ENCODE data around the gene COX6B1.

Gene COX6B1

DNA sequence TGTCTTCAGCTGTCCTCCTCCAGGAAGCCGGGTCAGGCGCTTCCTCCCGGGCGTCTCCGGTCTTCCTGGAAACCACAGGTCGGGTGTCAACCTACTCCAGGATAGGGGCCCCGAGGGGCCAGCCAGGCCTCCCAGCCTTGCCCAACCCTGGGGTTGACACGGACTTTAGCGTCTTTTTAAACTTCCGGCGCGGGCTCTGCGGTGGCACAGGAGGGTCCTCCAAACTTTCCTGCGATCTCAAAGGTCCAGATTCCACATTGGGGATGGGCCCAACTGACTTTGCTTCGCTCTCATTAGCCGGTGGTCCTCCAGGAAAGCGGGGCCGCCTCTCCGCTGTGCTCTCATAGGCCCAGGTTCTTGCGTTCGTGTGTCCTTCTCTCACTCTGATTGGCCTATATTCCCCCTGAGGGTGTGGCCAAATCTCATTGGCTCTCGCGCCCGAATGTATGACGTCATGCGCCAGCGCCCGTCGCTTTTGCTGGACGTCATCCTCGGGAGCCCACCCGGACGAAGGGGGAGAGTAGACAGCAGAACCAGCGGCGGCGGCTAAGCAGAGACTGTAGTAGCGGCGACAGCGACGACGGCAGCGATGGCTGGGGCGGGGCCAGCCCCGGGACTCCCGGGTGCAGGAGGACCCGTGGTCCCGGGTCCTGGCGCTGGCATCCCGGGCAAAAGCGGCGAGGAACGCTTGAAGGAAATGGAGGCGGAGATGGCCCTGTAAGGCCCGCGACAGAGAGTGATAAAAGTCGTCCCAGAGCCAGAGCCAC is 19.4 kb upstream of the COX6B1 start, which contains the start of gene RBM42 (continued):
- no peak for TF ChIP-seq ZNF544 (tag by site-specific recombination; IDR thresholded peaks at IDR 0.05)
- TF ChIP-seq KLF7 (tag by site-specific recombination; IDR thresholded peaks at IDR 0.05; ENCODE audit: borderline replicate concordance), result peak; percentile 97
- no peak for TF ChIP-seq ZNF585B (tag by site-specific recombination; IDR thresholded peaks at IDR 0.05)
- peak; percentile 80 for TF ChIP-seq IKZF3 (tag by site-specific recombination; IDR thresholded peaks at IDR 0.05)
- TF ChIP-seq WT1 (tag by site-specific recombination; IDR thresholded peaks at IDR 0.05), result peak; percentile 78
- no peak for TF ChIP-seq SCRT1 (tag by site-specific recombination; IDR thresholded peaks at IDR 0.05; ENCODE audit: borderline replicate concordance)
- TF ChIP-seq, protein P1, sequence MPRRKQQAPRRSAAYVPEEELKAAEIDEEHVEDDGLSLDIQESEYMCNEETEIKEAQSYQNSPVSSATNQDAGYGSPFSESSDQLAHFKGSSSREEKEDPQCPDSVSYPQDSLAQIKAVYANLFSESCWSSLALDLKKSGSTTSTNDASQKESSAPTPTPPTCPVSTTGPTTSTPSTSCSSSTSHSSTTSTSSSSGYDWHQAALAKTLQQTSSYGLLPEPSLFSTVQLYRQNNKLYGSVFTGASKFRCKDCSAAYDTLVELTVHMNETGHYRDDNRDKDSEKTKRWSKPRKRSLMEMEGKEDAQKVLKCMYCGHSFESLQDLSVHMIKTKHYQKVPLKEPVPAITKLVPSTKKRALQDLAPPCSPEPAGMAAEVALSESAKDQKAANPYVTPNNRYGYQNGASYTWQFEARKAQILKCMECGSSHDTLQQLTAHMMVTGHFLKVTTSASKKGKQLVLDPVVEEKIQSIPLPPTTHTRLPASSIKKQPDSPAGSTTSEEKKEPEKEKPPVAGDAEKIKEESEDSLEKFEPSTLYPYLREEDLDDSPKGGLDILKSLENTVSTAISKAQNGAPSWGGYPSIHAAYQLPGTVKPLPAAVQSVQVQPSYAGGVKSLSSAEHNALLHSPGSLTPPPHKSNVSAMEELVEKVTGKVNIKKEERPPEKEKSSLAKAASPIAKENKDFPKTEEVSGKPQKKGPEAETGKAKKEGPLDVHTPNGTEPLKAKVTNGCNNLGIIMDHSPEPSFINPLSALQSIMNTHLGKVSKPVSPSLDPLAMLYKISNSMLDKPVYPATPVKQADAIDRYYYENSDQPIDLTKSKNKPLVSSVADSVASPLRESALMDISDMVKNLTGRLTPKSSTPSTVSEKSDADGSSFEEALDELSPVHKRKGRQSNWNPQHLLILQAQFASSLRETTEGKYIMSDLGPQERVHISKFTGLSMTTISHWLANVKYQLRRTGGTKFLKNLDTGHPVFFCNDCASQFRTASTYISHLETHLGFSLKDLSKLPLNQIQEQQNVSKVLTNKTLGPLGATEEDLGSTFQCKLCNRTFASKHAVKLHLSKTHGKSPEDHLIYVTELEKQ (tag by site-specific recombination; IDR thresholded peaks at IDR 0.05; ENCODE audit: borderline replicate concordance), result peak; percentile 66; the same call in 1 of the 2 replicates
- no peak for TF ChIP-seq ZNF791 (tag by site-specific recombination; IDR thresholded peaks at IDR 0.05)
- TF ChIP-seq, protein P2, sequence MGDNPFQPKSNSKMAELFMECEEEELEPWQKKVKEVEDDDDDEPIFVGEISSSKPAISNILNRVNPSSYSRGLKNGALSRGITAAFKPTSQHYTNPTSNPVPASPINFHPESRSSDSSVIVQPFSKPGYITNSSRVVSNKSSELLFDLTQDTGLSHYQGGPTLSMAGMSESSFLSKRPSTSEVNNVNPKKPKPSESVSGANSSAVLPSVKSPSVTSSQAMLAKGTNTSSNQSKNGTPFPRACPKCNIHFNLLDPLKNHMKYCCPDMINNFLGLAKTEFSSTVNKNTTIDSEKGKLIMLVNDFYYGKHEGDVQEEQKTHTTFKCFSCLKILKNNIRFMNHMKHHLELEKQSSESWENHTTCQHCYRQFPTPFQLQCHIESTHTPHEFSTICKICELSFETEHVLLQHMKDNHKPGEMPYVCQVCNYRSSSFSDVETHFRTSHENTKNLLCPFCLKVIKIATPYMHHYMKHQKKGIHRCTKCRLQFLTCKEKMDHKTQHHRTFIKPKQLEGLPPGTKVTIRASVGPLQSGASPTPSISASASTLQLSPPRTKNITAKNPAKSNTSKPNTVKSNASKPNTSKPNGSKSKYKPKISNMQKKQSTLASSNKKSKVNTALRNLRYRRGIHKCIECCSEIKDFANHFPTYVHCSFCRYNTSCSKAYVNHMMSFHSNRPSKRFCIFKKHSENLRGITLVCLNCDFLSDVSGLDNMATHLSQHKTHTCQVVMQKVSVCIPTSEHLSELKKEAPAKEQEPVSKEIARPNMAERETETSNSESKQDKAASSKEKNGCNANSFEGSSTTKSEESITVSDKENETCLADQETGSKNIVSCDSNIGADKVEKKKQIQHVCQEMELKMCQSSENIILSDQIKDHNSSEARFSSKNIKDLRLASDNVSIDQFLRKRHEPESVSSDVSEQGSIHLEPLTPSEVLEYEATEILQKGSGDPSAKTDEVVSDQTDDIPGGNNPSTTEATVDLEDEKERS (tag by site-specific recombination; IDR thresholded peaks at IDR 0.05), result peak; percentile 73; the same call in 1 of the 2 replicates
- TF ChIP-seq ZNF132 (tag by site-specific recombination; IDR thresholded peaks at IDR 0.05; ENCODE audit: borderline replicate concordance), result no peak
- TF ChIP-seq, protein P3, sequence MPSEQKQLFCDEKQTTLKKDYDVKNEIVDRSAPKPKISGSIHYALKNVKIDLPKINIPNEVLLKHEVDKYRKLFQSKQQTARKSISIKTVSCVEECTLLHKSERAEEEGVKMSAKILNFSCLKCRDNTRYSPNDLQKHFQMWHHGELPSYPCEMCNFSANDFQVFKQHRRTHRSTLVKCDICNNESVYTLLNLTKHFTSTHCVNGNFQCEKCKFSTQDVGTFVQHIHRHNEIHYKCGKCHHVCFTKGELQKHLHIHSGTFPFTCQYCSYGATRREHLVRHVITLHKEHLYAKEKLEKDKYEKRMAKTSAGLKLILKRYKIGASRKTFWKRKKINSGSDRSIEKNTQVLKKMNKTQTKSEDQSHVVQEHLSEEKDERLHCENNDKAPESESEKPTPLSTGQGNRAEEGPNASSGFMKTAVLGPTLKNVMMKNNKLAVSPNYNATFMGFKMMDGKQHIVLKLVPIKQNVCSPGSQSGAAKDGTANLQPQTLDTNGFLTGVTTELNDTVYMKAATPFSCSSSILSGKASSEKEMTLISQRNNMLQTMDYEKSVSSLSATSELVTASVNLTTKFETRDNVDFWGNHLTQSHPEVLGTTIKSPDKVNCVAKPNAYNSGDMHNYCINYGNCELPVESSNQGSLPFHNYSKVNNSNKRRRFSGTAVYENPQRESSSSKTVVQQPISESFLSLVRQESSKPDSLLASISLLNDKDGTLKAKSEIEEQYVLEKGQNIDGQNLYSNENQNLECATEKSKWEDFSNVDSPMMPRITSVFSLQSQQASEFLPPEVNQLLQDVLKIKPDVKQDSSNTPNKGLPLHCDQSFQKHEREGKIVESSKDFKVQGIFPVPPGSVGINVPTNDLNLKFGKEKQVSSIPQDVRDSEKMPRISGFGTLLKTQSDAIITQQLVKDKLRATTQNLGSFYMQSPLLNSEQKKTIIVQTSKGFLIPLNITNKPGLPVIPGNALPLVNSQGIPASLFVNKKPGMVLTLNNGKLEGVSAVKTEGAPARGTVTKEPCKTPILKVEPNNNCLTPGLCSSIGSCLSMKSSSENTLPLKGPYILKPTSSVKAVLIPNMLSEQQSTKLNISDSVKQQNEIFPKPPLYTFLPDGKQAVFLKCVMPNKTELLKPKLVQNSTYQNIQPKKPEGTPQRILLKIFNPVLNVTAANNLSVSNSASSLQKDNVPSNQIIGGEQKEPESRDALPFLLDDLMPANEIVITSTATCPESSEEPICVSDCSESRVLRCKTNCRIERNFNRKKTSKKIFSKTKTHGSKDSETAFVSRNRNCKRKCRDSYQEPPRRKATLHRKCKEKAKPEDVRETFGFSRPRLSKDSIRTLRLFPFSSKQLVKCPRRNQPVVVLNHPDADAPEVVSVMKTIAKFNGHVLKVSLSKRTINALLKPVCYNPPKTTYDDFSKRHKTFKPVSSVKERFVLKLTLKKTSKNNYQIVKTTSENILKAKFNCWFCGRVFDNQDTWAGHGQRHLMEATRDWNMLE (tag by site-specific recombination; conservative IDR thresholded peaks at IDR 0.05; ENCODE audit: low read depth), result peak; percentile 81
- TF ChIP-seq, protein P4, sequence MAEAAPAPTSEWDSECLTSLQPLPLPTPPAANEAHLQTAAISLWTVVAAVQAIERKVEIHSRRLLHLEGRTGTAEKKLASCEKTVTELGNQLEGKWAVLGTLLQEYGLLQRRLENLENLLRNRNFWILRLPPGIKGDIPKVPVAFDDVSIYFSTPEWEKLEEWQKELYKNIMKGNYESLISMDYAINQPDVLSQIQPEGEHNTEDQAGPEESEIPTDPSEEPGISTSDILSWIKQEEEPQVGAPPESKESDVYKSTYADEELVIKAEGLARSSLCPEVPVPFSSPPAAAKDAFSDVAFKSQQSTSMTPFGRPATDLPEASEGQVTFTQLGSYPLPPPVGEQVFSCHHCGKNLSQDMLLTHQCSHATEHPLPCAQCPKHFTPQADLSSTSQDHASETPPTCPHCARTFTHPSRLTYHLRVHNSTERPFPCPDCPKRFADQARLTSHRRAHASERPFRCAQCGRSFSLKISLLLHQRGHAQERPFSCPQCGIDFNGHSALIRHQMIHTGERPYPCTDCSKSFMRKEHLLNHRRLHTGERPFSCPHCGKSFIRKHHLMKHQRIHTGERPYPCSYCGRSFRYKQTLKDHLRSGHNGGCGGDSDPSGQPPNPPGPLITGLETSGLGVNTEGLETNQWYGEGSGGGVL (tag by site-specific recombination; IDR thresholded peaks at IDR 0.05), result no peak
- TF ChIP-seq ZBTB7A (tag by site-specific recombination; IDR thresholded peaks at IDR 0.05; ENCODE audit: low read depth), result peak; percentile 100
- TF ChIP-seq ZBTB20 (tag by site-specific recombination; IDR thresholded peaks at IDR 0.05), result peak; percentile 79
- TF ChIP-seq ZNF560 (tag by site-specific recombination; IDR thresholded peaks at IDR 0.05; ENCODE audit: borderline replicate concordance), result no peak
- TF ChIP-seq ZNF670 (tag by site-specific recombination; IDR thresholded peaks at IDR 0.05; ENCODE audit: low read depth), result no peak
- TF ChIP-seq, protein P5, sequence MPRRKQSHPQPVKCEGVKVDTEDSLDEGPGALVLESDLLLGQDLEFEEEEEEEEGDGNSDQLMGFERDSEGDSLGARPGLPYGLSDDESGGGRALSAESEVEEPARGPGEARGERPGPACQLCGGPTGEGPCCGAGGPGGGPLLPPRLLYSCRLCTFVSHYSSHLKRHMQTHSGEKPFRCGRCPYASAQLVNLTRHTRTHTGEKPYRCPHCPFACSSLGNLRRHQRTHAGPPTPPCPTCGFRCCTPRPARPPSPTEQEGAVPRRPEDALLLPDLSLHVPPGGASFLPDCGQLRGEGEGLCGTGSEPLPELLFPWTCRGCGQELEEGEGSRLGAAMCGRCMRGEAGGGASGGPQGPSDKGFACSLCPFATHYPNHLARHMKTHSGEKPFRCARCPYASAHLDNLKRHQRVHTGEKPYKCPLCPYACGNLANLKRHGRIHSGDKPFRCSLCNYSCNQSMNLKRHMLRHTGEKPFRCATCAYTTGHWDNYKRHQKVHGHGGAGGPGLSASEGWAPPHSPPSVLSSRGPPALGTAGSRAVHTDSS (tag by site-specific recombination; IDR thresholded peaks at IDR 0.05), result no peak
- no peak for TF ChIP-seq ZNF529 (tag by site-specific recombination; IDR thresholded peaks at IDR 0.05; ENCODE audit: insufficient replicate concordance)
- TF ChIP-seq ZNF623 (tag by site-specific recombination; IDR thresholded peaks at IDR 0.05), result 0 out of 2 replicates have a peak, but pooled peaks have one; percentile 4
- TF ChIP-seq, protein P6, sequence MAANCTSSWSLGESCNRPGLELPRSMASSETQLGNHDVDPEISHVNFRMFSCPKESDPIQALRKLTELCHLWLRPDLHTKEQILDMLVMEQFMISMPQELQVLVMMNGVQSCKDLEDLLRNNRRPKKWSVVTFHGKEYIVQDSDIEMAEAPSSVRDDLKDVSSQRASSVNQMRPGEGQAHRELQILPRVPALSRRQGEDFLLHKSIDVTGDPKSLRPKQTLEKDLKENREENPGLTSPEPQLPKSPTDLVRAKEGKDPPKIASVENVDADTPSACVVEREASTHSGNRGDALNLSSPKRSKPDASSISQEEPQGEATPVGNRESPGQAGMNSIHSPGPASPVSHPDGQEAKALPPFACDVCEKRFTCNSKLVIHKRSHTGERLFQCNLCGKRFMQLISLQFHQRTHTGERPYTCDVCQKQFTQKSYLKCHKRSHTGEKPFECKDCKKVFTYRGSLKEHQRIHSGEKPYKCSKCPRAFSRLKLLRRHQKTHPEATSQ (tag by site-specific recombination; IDR thresholded peaks at IDR 0.05), result no peak
- TF ChIP-seq ZNF394 (tag by site-specific recombination; IDR thresholded peaks at IDR 0.05; ENCODE audit: borderline replicate concordance), result peak; percentile 65; the same call in 1 of the 2 replicates

Data from HEK293 (cell line).